Testis (tissue), 3 donors: ENCODE measurements around the gene SF3B2. TPM values are rescaled to one million over a fixed set of nuclear protein-coding genes. Genes with fewer than 3 reads are reported as not detected.
A peak's percentile ranks its signal among the peaks of the same experiment; 100 is the strongest.
"Not testable (repeated sequence)": the region's sequence is repeated elsewhere in the genome, so short reads cannot be mapped to it uniquely, and the experiment has no call there.

ENCODE experiments used
- DNase-seq: peaks from one replicate; pipeline ENCODE4 v3.0.0-alpha.2; 2019
- H3K27ac ChIP-seq, 2 donors: fragments of 200-600 bp; sonication (generic); one replicate each; pipeline ENCODE4 v1.5.1; 2019
- H3K27me3 ChIP-seq: fragments of 200-600 bp; sonication (generic); one replicate; pipeline ENCODE4 v1.5.1; 2019
- H3K36me3 ChIP-seq: fragments of 200-600 bp; sonication (generic); one replicate; pipeline ENCODE4 v1.5.1; 2017; ENCODE audit warnings: low read depth; ENCODE audit errors: missing control alignments
- H3K4me1 ChIP-seq: fragments of 200-600 bp; sonication (generic); one replicate; pipeline ENCODE4 v1.5.1; 2019
- H3K4me3 ChIP-seq, 2 donors: fragments of 200-600 bp; sonication (generic); one replicate each; pipeline ENCODE4 v1.5.1; 2017 to 2019
- H3K9me3 ChIP-seq: fragments of 200-600 bp; sonication (generic); one replicate; pipeline ENCODE4 v1.5.1; 2017
- POLR2A ChIP-seq: fragments of 450-650 bp; IDR thresholded peaks from one replicate; pipeline ENCODE4 v1.6.1; 2017; ENCODE audit warnings: antibody characterized with exemption, mild to moderate bottlenecking, moderate library complexity
- WGBS, 2 donors: methylation state at CpG; one replicate each; pipeline ENCODE4 v1.1.5; 2018; 5-methylcytosine and 5-hydroxymethylcytosine counted together
- intact Hi-C: fragments of 100-400 bp; cut with DNase I; formaldehyde crosslinking; loops from one replicate; pipeline ENCODE4 v1.15.1; 2023; ENCODE audit warnings: low total_unique reads
- polyA plus RNA-seq: library from polyadenylated mRNA; stranded (reverse); fragments of 350-450 nt; fragmentation: Illumina TruSeq; extraction: RNeasy Lipid Tissue Mini Kit (QIAGEN cat#74804); gene quantifications from one replicate; pipeline ENCODE4 v1.2.3, GENCODE V29; 2014; ENCODE audit warnings: low read depth, low replicate concordance; ENCODE audit not compliant: insufficient read depth
- total RNA-seq, 2 donors: library from RNA; depleted of rRNA; stranded (reverse); fragments of >200 nt; gene quantifications; one replicate each; pipeline ENCODE4 v1.2.3, GENCODE V29; 2016
- TF ChIP-seq, protein P1 (sequence below), 3 experiments: fragments of 450-650 bp in 2 of 3; fragments of 200-600 bp in 1 of 3; sonication (generic) in 1 of 3; IDR thresholded peaks; one replicate each; pipeline ENCODE4 v1.5.1; 2016 to 2019; ENCODE audit warnings: antibody characterized with exemption in 3 of 3, mild to moderate bottlenecking in 2 of 3, moderate library complexity in 1 of 3

SF3B2 gene
- total and polyA plus RNA-seq, 3 donors from 2014 or later: 307 to 341 (median 315) TPM

- Histone ChIP-seq H3K9me3 (no peaks in the 10 kb centered on the region), H3K27me3 (no peaks in the 10 kb centered on the region), H3K27ac (no peak overlapping the region), H3K4me1 (peaks cover 6% of the 10 kb centered on the region), H3K36me3 (no peaks in the 10 kb centered on the region), H3K4me3 (no peak overlapping the region)
- DNase-seq: no peak
- no peak for TF ChIP-seq POLR2A
- TF ChIP-seq, protein P1, sequence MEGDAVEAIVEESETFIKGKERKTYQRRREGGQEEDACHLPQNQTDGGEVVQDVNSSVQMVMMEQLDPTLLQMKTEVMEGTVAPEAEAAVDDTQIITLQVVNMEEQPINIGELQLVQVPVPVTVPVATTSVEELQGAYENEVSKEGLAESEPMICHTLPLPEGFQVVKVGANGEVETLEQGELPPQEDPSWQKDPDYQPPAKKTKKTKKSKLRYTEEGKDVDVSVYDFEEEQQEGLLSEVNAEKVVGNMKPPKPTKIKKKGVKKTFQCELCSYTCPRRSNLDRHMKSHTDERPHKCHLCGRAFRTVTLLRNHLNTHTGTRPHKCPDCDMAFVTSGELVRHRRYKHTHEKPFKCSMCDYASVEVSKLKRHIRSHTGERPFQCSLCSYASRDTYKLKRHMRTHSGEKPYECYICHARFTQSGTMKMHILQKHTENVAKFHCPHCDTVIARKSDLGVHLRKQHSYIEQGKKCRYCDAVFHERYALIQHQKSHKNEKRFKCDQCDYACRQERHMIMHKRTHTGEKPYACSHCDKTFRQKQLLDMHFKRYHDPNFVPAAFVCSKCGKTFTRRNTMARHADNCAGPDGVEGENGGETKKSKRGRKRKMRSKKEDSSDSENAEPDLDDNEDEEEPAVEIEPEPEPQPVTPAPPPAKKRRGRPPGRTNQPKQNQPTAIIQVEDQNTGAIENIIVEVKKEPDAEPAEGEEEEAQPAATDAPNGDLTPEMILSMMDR (IDR thresholded peaks at IDR 0.05): no peak
- intact Hi-C loops: no loop called here
- WGBS, 2 donors: 87 to 92% methylated on average over 18 to 25 of the region's 25 CpGs
Observed at GRCh38 chr11:66020618-66021357, 31.4 kb upstream of the SF3B2 start.

DNA sequence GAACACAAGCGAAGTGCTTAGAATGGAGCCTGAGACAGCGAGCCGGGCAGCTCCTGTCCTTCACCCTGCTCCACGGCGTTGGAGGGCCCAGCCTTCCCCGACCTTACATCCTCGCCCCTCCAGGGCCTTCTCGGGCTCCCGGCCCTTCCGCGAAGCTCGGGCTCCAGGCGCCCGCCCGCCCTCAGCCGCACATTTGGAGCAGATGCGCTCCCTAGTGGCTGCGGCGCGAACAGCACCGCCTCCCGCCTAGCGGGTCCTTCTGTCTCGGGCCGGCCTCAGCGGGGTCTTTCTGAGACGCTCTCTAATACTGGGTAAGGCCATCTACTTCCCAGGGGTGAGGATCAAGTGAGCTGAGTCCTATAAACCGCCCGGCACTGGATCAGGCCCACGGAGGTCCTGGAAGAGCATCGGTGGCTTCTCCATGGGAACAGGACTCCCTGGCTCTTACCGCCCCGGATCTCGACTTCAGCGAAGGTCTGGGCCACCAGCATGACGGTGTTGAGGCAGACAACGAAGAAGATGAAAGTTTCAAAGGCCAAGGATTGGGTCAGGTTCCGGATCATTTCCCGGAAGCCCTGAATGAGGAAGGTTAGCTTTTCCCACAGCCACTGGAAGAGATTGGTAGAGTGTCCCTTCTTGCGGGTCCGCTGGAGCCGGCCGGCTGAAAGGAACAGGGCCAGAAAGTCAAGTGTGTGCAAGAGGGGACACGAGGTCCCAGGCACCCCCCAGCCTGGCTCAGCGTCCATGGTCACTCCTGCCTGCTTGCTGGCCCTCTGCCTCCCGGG lies 29.6 kb upstream of the SF3B2 start:
- 14 to 17% methylated on average over 28 to 46 of the region's 46 CpGs for WGBS, 2 donors
- intact Hi-C loops: no loop called here
- H3K27ac ChIP-seq: no peak overlapping the region
- no peaks in the 10 kb centered on the region for H3K27me3 ChIP-seq
- TF ChIP-seq, protein P1 (IDR thresholded peaks at IDR 0.05): peak; percentile 74 to 95 (median 91)
- TF ChIP-seq POLR2A: no peak
- no peaks in the 10 kb centered on the region for H3K36me3 ChIP-seq
- peak; percentile 84 for DNase-seq
- peak overlapping the region; percentile 27 for H3K4me3 ChIP-seq
- no peaks in the 10 kb centered on the region for H3K9me3 ChIP-seq
- H3K4me1 ChIP-seq: peaks cover 6% of the 10 kb centered on the region

GRCh38 chr11:66023186-66023440 lies 29.1 kb upstream of the SF3B2 start:
- H3K27ac ChIP-seq, H3K4me3 ChIP-seq, H3K9me3 ChIP-seq, H3K36me3 ChIP-seq, intact Hi-C loops, DNase-seq, H3K4me1 ChIP-seq, H3K27me3 ChIP-seq: not testable (repeated sequence)
- WGBS, 2 donors: 75 to 77% methylated on average over 5 of the region's 5 CpGs

- TF ChIP-seq POLR2A: no peak
- TF ChIP-seq, protein P1 (IDR thresholded peaks at IDR 0.05): no peak
- Histone ChIP-seq H3K36me3 (no peaks in the 10 kb centered on the region), H3K27ac (no peak within 1 kb of the TSS), H3K4me3 (no peak within 1 kb of the TSS), H3K27me3 (no peaks in the 10 kb centered on the region), H3K9me3 (no peaks in the 10 kb centered on the region), H3K4me1 (peaks cover 6% of the 10 kb centered on the region)
- intact Hi-C loops: no loop called here
- DNase-seq: no peak
- WGBS, 2 donors: 88 to 91% methylated on average over 18 of the region's 18 CpGs
Observed at GRCh38 chr11:66026017-66026529, 26.1 kb upstream of the SF3B2 start, which contains the start of gene CATSPER1. Gene CATSPER1 (minus strand): TSS chr11:66026479. CDS start chr11:66026379, 100 bp downstream.

DNA sequence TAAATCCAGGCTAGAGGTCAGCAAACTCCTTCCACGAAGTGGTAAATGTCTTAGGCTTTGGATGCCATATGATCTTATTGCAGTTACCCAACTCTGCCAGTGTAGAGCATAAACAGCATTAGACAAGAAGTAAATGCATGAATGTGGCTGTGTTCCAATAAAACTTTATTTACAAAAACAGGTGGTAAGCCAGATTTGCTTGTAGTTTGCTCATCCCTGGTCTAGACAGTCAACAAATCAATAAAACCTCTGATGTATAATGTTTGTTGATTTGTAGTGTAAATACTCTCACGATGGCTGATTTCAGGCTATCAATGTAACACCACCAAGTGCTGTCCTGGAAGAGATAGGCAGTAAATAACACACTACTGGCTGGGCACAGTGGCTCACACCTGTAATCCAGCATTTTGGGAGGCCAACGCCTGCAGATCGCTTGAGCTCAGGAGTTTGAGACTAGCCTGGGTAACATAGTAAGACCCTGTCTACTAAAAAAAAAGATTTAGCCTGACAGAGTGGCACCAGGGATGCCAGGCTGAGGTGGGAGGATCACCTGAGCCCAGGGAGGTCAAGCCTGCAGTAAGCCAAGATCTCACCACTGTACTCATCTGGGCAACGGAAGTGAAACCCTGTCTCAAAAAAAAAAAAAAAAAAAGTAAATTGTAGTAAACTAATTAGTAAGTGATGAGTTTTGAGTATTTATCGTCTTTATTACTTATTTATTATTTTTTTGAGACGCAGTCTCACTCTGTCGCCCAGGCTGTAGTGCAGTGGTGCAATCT lies 19.0 kb upstream of the SF3B2 start:
- no peaks in the 10 kb centered on the region for H3K27me3 ChIP-seq
- H3K4me1 ChIP-seq: no peaks in the 10 kb centered on the region
- no peak overlapping the region for H3K4me3 ChIP-seq
- no peak overlapping the region for H3K27ac ChIP-seq
- H3K36me3 ChIP-seq: no peaks in the 10 kb centered on the region
- intact Hi-C loops: no loop called here
- no peak for DNase-seq
- WGBS, 2 donors: 85 to 86% methylated on average over 8 of the region's 8 CpGs
- TF ChIP-seq POLR2A: no peak
- TF ChIP-seq, protein P1 (IDR thresholded peaks at IDR 0.05): no peak
- no peaks in the 10 kb centered on the region for H3K9me3 ChIP-seq
